ENCODE results near the gene JUNB.
"Not testable (repeated sequence)": the region's sequence is repeated elsewhere in the genome, so short reads cannot be mapped to it uniquely, and the experiment has no call there.

Gene JUNB

DNA sequence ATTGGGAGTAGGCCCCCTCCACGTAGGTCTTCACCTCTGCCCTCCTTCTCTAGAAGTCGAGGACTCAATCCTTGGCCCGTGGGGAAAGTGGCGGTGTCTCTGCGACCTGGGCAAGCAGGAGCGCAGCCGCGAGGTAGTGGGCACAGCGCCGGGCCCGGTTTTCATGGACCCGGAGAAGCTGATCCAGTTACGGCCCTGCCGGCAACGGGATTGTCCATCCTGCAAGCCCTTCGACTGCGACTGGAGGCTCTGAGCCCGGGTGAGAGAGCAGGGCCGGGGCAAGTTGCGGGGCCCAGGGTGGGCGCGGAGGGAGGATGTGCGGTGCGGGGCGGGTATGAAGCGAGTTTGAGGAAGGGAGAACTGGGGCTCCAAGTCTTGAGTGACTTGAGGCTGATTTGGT is 12.8 kb downstream of the JUNB start:
- no peak for DNase-seq (ENCODE audit: low read depth in 3 of 3)

DNA sequence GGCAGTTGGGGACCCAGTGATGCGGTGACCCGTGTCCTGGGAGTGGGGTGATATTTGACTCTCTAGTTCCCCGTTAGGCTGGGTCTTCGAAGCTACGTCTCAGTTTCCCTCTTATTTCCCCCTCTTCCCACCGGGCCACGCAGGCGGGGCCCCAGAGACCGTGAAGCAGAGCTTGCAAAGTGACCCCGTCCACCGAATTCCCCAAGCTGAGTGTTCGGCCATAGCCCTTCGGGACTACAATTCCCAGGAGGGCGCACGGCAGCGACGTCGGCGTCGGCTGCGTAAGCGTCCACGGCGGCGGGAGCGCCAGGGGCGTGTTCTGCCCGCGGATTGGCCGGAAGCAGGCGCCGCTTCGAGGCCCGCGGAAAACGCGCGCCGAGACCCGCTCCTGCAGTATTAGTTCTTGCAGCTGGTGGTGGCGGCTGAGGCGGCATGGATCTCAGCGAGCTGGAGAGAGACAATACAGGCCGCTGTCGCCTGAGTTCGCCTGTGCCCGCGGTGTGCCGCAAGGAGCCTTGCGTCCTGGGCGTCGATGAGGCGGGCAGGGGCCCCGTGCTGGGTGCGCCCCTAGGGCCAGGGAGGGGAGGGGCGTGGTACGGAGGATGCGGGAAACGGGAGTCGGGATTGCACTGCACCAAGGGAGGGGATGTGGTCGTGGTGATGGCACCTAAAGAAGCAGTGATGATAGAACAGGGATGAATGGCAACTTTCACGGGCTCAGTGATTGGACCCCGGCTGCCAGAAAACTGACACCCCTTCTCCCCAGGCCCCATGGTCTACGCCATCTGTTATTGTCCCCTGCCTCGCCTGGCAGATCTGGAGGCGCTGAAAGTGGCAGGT is 15.2 kb downstream of the JUNB start, which contains the start of gene RNASEH2A:
Gene RNASEH2A, plus strand, starts transcription at position 343 of the 840 bp plus-strand sequence. Its CDS starts 90 bp downstream, at position 433.
- peak in 2 of 3 donors; percentile 79 to 85 for DNase-seq (ENCODE audit: low read depth in 3 of 3)

- no peak for DNase-seq (ENCODE audit: low read depth in 3 of 3)
These were observed 23.8 kb downstream of the JUNB start for GRCh38 chr19:12815088-12815487.

GRCh38 chr19:12817188-12817587 is 25.9 kb downstream of the JUNB start:
- DNase-seq (ENCODE audit: low read depth in 3 of 3), result not testable (repeated sequence)

DNA sequence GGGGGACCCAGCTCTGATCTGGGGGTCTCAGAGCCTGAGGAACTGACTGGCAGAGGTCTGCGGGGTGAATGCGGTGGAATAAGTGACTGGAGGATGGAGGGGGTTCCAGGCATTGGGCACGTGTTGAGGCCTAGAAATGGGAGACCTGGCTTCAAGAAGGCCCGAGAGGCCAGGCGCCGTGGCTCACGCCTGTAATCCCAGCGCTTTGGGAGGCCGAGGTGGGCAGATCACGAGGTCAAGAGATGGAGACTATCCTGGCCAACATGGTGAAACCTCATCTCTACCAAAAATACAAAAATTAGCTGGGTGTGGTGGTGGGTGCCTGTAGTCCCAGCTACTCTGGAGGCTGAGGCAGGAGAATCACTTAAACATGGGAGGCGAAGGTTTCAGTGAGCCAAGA is 26.5 kb downstream of the JUNB start:
- DNase-seq (ENCODE audit: low read depth in 3 of 3), result not testable (repeated sequence)

- DNase-seq (ENCODE audit: low read depth in 3 of 3), result no peak
These were observed 30.5 kb downstream of the JUNB start for GRCh38 chr19:12821761-12822160.

DNA sequence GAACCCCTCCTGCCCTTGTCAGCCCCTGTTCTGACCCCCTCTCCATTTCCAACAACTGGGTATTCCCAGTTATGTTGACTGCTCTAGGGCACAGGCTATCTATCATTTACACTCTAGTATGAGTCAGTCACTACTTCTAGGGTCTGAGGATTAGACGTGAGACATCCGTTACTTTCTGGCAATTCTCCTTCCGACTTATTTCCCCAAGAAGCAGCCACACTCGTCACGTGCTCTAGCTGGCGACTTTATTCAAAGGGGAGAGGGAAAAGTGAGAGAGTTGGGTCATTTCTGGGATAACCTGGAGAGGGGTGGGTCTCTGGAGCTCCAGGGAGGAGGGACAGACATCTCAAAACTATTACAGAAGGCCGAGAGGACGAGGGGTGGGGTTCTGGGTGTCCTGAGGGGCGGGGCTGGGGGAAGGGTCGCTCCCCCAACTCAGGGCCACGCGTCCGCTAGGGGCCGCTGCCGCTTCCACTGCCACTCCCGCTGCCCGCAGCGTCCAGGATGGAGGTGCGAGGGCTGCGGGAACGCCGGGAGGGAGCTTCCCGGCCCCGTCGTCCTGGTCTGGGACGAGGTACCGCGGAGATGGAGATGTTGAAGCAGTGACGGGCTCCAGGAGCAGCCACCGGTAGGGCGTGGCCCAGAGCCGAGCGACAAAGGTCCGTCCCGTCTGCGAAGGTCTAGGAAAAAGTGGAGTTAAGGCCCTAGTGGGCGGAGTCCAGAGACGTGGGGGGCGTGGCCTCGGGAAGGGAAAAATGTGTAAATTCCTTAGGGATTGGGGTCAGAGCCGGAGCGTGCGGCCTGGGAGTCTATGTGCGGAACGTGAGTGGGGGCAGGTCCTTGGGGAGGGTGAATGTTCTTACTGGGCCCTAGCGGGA is 34.2 kb downstream of the JUNB start:
- DNase-seq (ENCODE audit: low read depth in 3 of 3), result no peak

DNA sequence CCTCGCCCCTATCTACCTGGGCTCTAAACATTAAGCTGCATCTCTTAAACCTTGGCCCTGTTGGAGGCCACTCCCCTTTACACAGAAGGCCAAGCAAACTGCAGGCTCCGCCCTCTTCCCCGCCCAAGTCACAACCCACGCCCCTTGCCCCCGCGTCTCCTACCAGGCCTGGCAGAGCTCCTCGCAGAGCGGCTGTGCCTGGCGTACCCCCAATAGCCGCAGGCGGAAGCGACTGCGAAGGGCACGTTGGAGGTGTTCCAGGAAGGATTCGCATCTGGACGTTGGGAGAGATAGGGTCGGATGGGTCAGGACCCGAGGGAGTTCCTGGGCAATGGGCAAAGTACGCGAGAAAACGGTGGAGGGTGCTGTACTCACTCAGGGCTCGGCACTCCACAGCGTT is 37.2 kb downstream of the JUNB start:
- no peak for DNase-seq (ENCODE audit: low read depth in 3 of 3)

DNA sequence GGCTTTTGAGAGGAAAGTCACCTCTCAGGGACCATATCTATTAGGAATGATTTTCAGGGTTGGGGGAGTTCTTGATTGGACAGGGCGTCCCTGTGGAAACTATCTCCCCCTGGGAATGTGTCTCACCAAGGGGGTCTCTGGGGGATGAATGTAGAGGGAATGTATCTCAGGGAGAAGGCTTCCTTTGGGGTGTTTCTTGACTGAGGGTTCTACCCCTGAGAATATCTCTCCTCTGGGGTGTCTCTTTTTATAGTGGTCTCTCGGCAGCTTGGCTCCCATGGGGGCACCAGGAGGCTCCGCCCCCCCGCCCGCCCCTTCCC is 42.1 kb downstream of the JUNB start:
- DNase-seq (ENCODE audit: low read depth in 3 of 3), result no peak

GRCh38 chr19:12833738-12834565 is 42.7 kb downstream of the JUNB start:
- DNase-seq (ENCODE audit: low read depth in 3 of 3), result peak in 1 of 3 donors; percentile 43

GRCh38 chr19:12834566-12834943 is 43.3 kb downstream of the JUNB start, which contains the start of gene RTBDN:
TSS of gene RTBDN (minus strand) at chr19:12834579. CDS start at chr19:12829979, 4,600 bp downstream.
- no peak for DNase-seq (ENCODE audit: low read depth in 3 of 3)

DNA sequence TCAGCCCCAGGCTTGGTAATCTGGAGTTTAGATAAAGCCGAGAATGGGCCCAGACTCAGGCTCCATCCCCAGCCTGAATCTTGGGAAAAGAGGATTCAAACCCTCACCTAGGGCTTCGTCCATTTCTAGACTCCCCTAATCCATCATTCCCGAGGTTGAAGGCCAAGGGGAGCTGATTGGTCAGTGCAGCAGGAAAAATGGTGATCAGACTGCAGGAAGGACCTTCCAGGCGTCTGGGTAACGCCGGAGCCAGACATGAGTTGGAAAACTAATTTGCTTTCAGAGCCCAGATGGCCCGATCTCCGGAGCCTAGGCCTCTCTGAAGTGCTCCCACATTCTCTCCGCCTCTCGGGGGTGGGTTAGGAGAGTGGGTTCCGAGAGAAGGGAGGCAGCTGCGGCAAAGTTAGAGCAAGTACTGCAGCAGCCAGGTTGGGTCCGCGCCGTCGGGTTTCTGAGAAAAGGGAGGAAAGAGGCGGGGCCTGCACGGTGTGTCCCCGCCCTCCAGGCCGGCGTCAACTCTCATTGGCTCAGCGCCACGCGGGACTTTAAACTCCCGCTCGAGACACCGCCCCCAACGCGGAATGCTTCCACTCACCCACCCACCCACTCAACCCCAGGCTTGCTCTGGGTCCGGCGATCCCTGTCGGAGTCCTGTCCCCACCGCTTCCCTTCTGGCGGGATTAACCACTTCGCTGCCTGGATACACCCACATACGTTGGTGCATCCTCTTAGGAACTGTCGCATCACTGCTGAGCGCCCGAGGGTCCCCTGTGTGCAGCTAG is 43.9 kb downstream of the JUNB start:
- DNase-seq (ENCODE audit: low read depth in 3 of 3), result no peak

DNA sequence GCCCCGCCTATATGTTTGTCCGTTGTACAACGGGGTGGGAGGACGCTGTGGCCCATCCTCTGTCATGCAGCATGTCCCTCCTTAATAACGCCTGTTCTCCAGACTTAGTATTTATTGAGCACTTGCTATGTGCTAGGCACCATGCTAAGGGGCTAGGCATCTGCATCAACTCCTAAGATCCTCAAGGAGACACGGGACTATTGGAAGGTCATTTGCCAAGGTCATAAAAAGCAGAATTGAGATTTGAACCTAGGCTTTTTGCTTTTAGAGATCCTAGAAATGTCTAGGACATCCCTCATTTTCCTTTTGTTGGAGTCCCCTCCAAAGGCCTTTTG is 45.2 kb downstream of the JUNB start:
- DNase-seq (ENCODE audit: low read depth in 3 of 3), result no peak

- DNase-seq (ENCODE audit: low read depth in 3 of 3), result no peak
These were observed 45.9 kb downstream of the JUNB start for GRCh38 chr19:12837225-12837624.

- DNase-seq (ENCODE audit: low read depth in 3 of 3), result peak in 1 of 3 donors; percentile 58
These were observed 47.0 kb downstream of the JUNB start, which contains the start of gene MAST1 for GRCh38 chr19:12838182-12838885. TSS of gene MAST1 (plus strand) at chr19:12838515. CDS start at chr19:12838573, 58 bp downstream.

GRCh38 chr19:12838886-12839756 is 47.8 kb downstream of the JUNB start:
- no peak for DNase-seq (ENCODE audit: low read depth in 3 of 3)

DNA sequence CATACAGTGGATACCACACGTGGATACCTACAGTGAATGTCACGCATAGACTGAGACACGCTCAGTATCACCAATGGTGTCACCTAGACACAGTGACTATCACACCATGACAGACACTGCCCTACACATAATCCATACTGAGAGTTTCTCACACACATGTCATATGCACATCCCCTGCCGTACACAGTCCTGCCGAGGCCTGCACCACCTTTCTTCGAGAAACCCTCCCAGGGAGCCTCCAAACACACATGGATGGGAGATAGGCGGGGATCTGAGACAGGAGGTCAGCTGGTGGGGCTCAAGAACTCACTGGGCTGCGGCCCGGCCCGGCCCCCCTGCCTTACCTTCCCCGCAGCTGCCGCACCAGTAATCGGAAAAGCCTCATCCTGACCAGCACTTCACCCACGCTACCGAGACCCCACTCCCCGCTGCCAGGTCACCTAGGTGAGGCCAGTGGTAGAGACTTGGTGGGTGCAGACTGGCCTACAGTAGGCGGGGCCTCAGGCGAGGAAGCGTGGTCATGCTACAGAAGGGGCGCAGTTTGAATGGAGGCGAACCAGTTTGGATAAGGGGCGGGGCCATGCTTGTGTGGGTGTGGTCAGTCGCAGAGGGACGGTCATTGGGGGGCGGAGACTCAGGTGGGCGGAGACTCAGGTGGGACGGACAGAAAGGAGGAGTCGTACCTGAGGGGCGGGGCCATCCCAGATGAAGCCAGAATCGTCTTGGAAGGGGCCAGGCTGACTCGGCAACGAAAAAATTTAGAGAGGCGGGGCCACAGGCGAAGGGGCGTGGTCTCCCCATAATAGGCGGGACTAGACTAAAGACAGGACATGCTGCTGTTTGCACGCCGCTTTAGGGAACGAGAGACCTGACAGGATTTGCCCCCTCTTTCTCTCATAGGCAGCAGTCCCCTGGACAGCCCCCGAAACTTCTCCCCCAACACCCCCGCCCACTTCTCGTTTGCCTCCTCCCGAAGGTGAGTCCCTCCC is 49.1 kb downstream of the JUNB start:
- peak; percentile 47 to 64 (median 61) for DNase-seq (ENCODE audit: low read depth in 3 of 3)

- DNase-seq (ENCODE audit: low read depth in 3 of 3), result no peak
These were observed 49.8 kb downstream of the JUNB start for GRCh38 chr19:12841094-12841493.
